GM12873 (cell line): ENCODE measurements around the gene DCBLD1.

Experiments
- TF ChIP-seq, protein P1 (sequence below): IDR thresholded peaks from 2 replicates; pipeline ENCODE4 v1.5.1; 2012; ENCODE audit warnings: low read depth, mild to moderate bottlenecking, moderate library complexity, low read length, control low read depth; ENCODE audit not compliant: insufficient read depth; ENCODE audit errors: missing control alignments

DCBLD1 gene

GRCh38 chr6:117484052-117484646 is 1.7 kb downstream of the DCBLD1 start:
- TF ChIP-seq, protein P1, sequence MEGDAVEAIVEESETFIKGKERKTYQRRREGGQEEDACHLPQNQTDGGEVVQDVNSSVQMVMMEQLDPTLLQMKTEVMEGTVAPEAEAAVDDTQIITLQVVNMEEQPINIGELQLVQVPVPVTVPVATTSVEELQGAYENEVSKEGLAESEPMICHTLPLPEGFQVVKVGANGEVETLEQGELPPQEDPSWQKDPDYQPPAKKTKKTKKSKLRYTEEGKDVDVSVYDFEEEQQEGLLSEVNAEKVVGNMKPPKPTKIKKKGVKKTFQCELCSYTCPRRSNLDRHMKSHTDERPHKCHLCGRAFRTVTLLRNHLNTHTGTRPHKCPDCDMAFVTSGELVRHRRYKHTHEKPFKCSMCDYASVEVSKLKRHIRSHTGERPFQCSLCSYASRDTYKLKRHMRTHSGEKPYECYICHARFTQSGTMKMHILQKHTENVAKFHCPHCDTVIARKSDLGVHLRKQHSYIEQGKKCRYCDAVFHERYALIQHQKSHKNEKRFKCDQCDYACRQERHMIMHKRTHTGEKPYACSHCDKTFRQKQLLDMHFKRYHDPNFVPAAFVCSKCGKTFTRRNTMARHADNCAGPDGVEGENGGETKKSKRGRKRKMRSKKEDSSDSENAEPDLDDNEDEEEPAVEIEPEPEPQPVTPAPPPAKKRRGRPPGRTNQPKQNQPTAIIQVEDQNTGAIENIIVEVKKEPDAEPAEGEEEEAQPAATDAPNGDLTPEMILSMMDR = no peak

GRCh38 chr6:117485433-117485832 is 3.0 kb downstream of the DCBLD1 start:
- TF ChIP-seq, protein P1 = no peak

GRCh38 chr6:117487821-117488220 is 5.3 kb downstream of the DCBLD1 start:
- TF ChIP-seq, protein P1 = no peak

- TF ChIP-seq, protein P1 = no peak
These were observed 6.5 kb downstream of the DCBLD1 start for GRCh38 chr6:117489003-117489402.

- TF ChIP-seq, protein P1 = no peak
These were observed 9.4 kb downstream of the DCBLD1 start for GRCh38 chr6:117491916-117492315.

- TF ChIP-seq, protein P1 = no peak
These were observed 11.0 kb downstream of the DCBLD1 start for GRCh38 chr6:117493470-117493869.

- TF ChIP-seq, protein P1 = no peak
These were observed 11.8 kb downstream of the DCBLD1 start for GRCh38 chr6:117494283-117494682.
